ENCODE data around the gene KSR2. TPM values are rescaled to one million over a fixed set of nuclear protein-coding genes. Genes with fewer than 3 reads are reported as not detected.
"Not testable (repeated sequence)": the region's sequence is repeated elsewhere in the genome, so short reads cannot be mapped to it uniquely, and the experiment has no call there.

KSR2 gene
- total and polyA plus RNA-seq, 4 donors = 0.09 to 1.8 (median 0.37) TPM

GRCh38 chr12:118011377-118011776, 42.6 kb upstream of the KSR2 start:
- no peak overlapping the region for H3K27ac ChIP-seq (ENCODE audit: low read depth in 1 of 2, low read length in 1 of 2)

DNA sequence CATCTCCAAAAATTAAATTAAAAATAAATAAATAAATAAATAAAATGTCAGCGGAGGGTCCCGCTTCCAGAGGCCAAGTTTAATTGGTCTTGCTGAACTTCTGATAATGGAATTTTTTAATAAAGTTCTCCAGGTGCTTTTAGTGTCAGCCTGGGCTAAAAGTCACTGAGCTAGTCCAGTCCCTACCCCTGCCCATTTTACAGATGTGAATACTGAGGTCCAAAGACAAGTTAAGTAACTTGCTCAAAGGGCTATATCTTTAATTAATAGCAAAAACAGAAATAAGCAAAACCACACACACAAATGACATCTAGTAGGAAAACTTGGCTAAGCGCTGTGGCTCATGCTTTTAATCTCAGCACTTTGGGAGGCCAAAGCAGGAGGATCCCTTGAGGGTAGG, 42.1 kb upstream of the KSR2 start:
- no peak overlapping the region for H3K4me3 ChIP-seq
- H3K36me3 ChIP-seq (ENCODE audit: control insufficient read depth in 4 of 4, insufficient read depth in 4 of 4, low read length in 4 of 4) = no peaks in the 10 kb centered on the region
- no peaks in the 10 kb centered on the region for H3K27me3 ChIP-seq (ENCODE audit: control insufficient read depth in 3 of 3, insufficient read depth in 3 of 3, low read length in 2 of 3)
- 98% methylated on average over 3 of the region's 3 CpGs for WGBS, 2 donors
- H3K9me3 ChIP-seq (ENCODE audit: control insufficient read depth in 4 of 4, insufficient read depth in 3 of 4, low read length in 3 of 4) = no peaks in the 10 kb centered on the region
- ATAC-seq (ENCODE audit: insufficient read depth, low FRiP score) (no peak), DNase-seq (no peak)
- peaks cover 0 to 1% (median 0%) of the 10 kb centered on the region in 5 donors for H3K4me1 ChIP-seq (ENCODE audit: control insufficient read depth in 5 of 5, insufficient read depth in 5 of 5, low read length in 5 of 5)
- TF ChIP-seq CTCF (IDR thresholded peaks at IDR 0.05; ENCODE audit: control extremely low read depth, extremely low read depth) = no peak
- no peak overlapping the region for H3K9ac ChIP-seq (ENCODE audit: insufficient read depth in 1 of 2, low read length in 2 of 2)
- no peak overlapping the region for H3K27ac ChIP-seq (ENCODE audit: low read depth in 1 of 2, low read length in 1 of 2)

More at GRCh38 chr12:118011377-118011776, 42.6 kb upstream of the KSR2 start:
- H3K4me1 ChIP-seq (ENCODE audit: control insufficient read depth in 5 of 5, insufficient read depth in 5 of 5, low read length in 5 of 5) = peaks cover 0 to 5% (median 0%) of the 10 kb centered on the region in 5 donors
- no peak overlapping the region for H3K4me3 ChIP-seq
- no peaks in the 10 kb centered on the region for H3K27me3 ChIP-seq (ENCODE audit: control insufficient read depth in 3 of 3, insufficient read depth in 3 of 3, low read length in 2 of 3)
- ATAC-seq (ENCODE audit: insufficient read depth, low FRiP score) (no peak), DNase-seq (no peak)
- TF ChIP-seq CTCF (IDR thresholded peaks at IDR 0.05; ENCODE audit: control extremely low read depth, extremely low read depth) = no peak
- H3K9me3 ChIP-seq (ENCODE audit: control insufficient read depth in 4 of 4, insufficient read depth in 3 of 4, low read length in 3 of 4) = no peaks in the 10 kb centered on the region
- 97 to 98% methylated on average over 3 of the region's 3 CpGs for WGBS, 2 donors
- no peaks in the 10 kb centered on the region for H3K36me3 ChIP-seq (ENCODE audit: control insufficient read depth in 4 of 4, insufficient read depth in 4 of 4, low read length in 4 of 4)
- H3K9ac ChIP-seq (ENCODE audit: insufficient read depth in 1 of 2, low read length in 2 of 2) = no peak overlapping the region

GRCh38 chr12:117999806-118000205, 31.0 kb upstream of the KSR2 start:
- 65 to 73% methylated on average over 2 of the region's 2 CpGs for WGBS, 2 donors
- ATAC-seq (ENCODE audit: insufficient read depth, low FRiP score) = not testable (repeated sequence)

GRCh38 chr12:117998719-117999118, 29.9 kb upstream of the KSR2 start:
- H3K9me3 ChIP-seq (ENCODE audit: control insufficient read depth in 4 of 4, insufficient read depth in 3 of 4, low read length in 3 of 4) = peaks cover 0 to 5% (median 0%) of the 10 kb centered on the region in 4 donors
- H3K9ac ChIP-seq (ENCODE audit: insufficient read depth in 1 of 2, low read length in 2 of 2) = no peak overlapping the region
- no peak overlapping the region for H3K27ac ChIP-seq (ENCODE audit: low read depth in 1 of 2, low read length in 1 of 2)
- DNase-seq (no peak), ATAC-seq (ENCODE audit: insufficient read depth, low FRiP score) (no peak)
- TF ChIP-seq CTCF (IDR thresholded peaks at IDR 0.05; ENCODE audit: control extremely low read depth, extremely low read depth) = no peak
- no peaks in the 10 kb centered on the region for H3K27me3 ChIP-seq (ENCODE audit: control insufficient read depth in 3 of 3, insufficient read depth in 3 of 3, low read length in 2 of 3)
- WGBS, 2 donors = 90 to 91% methylated on average over 2 of the region's 2 CpGs
- no peaks in the 10 kb centered on the region for H3K4me1 ChIP-seq (ENCODE audit: control insufficient read depth in 5 of 5, insufficient read depth in 5 of 5, low read length in 5 of 5)
- H3K4me3 ChIP-seq = no peak overlapping the region
- no peaks in the 10 kb centered on the region for H3K36me3 ChIP-seq (ENCODE audit: control insufficient read depth in 4 of 4, insufficient read depth in 4 of 4, low read length in 4 of 4)

More at GRCh38 chr12:117999806-118000205, 31.0 kb upstream of the KSR2 start:
- H3K9ac ChIP-seq (ENCODE audit: insufficient read depth in 1 of 2, low read length in 2 of 2); H3K27me3 ChIP-seq (ENCODE audit: control insufficient read depth in 3 of 3, insufficient read depth in 3 of 3, low read length in 2 of 3); H3K27ac ChIP-seq (ENCODE audit: low read depth in 1 of 2, low read length in 1 of 2); H3K9me3 ChIP-seq (ENCODE audit: control insufficient read depth in 4 of 4, insufficient read depth in 3 of 4, low read length in 3 of 4); H3K4me1 ChIP-seq (ENCODE audit: control insufficient read depth in 5 of 5, insufficient read depth in 5 of 5, low read length in 5 of 5); H3K36me3 ChIP-seq (ENCODE audit: control insufficient read depth in 4 of 4, insufficient read depth in 4 of 4, low read length in 4 of 4); DNase-seq; H3K4me3 ChIP-seq: not testable (repeated sequence)
